ENCODE measurements around the gene NEO1. TPM values are rescaled to one million over a fixed set of nuclear protein-coding genes. Genes with fewer than 3 reads are reported as not detected.

NEO1 gene
- total RNA-seq, 1 donor from 2014 or later: 2.2 TPM

GRCh38 chr15:73344056-73344455 is 291.8 kb downstream of the NEO1 start:
- DNase-seq (ENCODE audit: extremely low read depth, low read depth, low spot score): no peak

- no peak for DNase-seq (ENCODE audit: extremely low read depth, low read depth, low spot score)
Observed at GRCh38 chr15:73345658-73346057, 293.4 kb downstream of the NEO1 start.

GRCh38 chr15:73346735-73347312 is 294.6 kb downstream of the NEO1 start:
- DNase-seq (ENCODE audit: extremely low read depth, low read depth, low spot score): no peak

GRCh38 chr15:73349191-73349590 is 296.9 kb downstream of the NEO1 start:
- no peak for DNase-seq (ENCODE audit: extremely low read depth, low read depth, low spot score)

GRCh38 chr15:73352082-73352481 is 299.8 kb downstream of the NEO1 start:
- DNase-seq (ENCODE audit: extremely low read depth, low read depth, low spot score): no peak

- no peak for DNase-seq (ENCODE audit: extremely low read depth, low read depth, low spot score)
Observed at GRCh38 chr15:73353734-73354133, 301.5 kb downstream of the NEO1 start.

- no peak for DNase-seq (ENCODE audit: extremely low read depth, low read depth, low spot score)
Observed at GRCh38 chr15:73354241-73354640, 302.0 kb downstream of the NEO1 start.
